ENCODE results near the gene MANEAL. TPM values are rescaled to one million over a fixed set of nuclear protein-coding genes. Genes with fewer than 3 reads are reported as not detected.

MANEAL gene
- total and polyA plus RNA-seq, 2 of the 4 experiments (the other 2 are of a cell fraction), result 0.54 to 0.55 TPM

DNA sequence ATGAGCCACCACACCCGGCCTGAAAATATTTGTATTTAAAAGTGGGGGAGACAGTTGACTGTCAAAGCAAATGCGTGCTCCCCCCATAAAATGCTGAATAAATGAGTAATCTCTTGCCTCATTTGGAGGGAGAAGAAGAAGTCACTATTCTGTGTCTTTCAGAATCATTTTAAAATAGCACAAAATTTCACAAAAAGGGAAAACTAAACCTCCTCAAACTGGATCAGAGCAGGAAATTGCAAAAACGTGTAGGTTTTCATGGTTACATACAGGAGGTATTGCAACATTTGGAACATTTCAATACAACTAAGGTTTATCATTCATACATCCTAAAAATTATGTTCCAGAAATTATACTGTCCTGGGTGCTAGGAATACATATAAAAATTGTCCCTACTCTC lies 52.1 kb downstream of the MANEAL start:
- Histone ChIP-seq H3K4me3 (ENCODE audit: insufficient read depth, low read depth, low read length) (no peak overlapping the region), H2AFZ (replicated peaks; ENCODE audit: low read length, poor library complexity) (no peak overlapping the region), H3K9me3 (ENCODE audit: control insufficient read depth, insufficient read depth, low read length) (no peaks in the 10 kb centered on the region), H3K9ac (ENCODE audit: low read depth, low read length) (no peak overlapping the region), H3K4ac (ENCODE audit: low read depth, low read length) (no peak overlapping the region), H4K5ac (ENCODE audit: low read depth, low read length) (no peak overlapping the region), H3K36me3 (ENCODE audit: control insufficient read depth, insufficient read depth, low read length) (peaks cover 13% of the 10 kb centered on the region), H3K4me2 (ENCODE audit: low read depth, low read length) (no peak overlapping the region), H2BK20ac (ENCODE audit: low read depth, low read length) (no peak overlapping the region), H3K56ac (ENCODE audit: extremely low read depth, insufficient read depth, low read length) (no peak overlapping the region), H4K91ac (ENCODE audit: insufficient read depth, low read depth, low read length) (no peak overlapping the region), H3K79me1 (ENCODE audit: low read depth in 1 of 2, low read length in 2 of 2) (peaks cover 41 to 77% of the 10 kb centered on the region in 2 experiments), H2AK5ac (ENCODE audit: low read depth, low read length) (no peak overlapping the region), H3K14ac (replicated peaks; ENCODE audit: low read depth, low read length) (no peak overlapping the region), H3K27me3 (ENCODE audit: control insufficient read depth, insufficient read depth, low read length) (no peaks in the 10 kb centered on the region), H2BK5ac (ENCODE audit: low read depth, low read length, poor library complexity, severe bottlenecking) (no peak overlapping the region), H4K20me1 (ENCODE audit: insufficient read depth, low read length) (peaks cover 13% of the 10 kb centered on the region; the same call in 1 of the 2 replicates), H2BK120ac (ENCODE audit: low read depth, low read length) (no peak overlapping the region), H3K4me1 (ENCODE audit: control insufficient read depth, insufficient read depth, low read length) (peaks cover 1% of the 10 kb centered on the region; the same call in 1 of the 2 replicates), H3K23ac (ENCODE audit: low read depth, low read length) (no peak overlapping the region), H3K18ac (ENCODE audit: low read depth, low read length) (no peak overlapping the region), H4K8ac (ENCODE audit: low read depth in 2 of 2, low read length in 2 of 2) (no peak overlapping the region), H2AK9ac (replicated peaks; ENCODE audit: low read depth, low read length, poor library complexity) (no peak overlapping the region), H3K9me1 (ENCODE audit: insufficient read depth, low read length) (peaks cover 12% of the 10 kb centered on the region), H3K27ac (ENCODE audit: insufficient read depth, low read length) (no peak overlapping the region), H2BK15ac (ENCODE audit: low read depth, low read length) (no peak overlapping the region)
- ChIA-PET POLR2A (ENCODE audit: unreplicated experiment) (no interaction called here), CTCF (no interaction called here)
- DNase-seq (no peak), ATAC-seq (ENCODE audit: low read depth) (no peak)
- dilution Hi-C loops (cut with HindIII; ENCODE audit: low sequenced_read_pairs, unreplicated experiment) (no loop called here), intact Hi-C loops (cut with micrococcal nuclease) (no loop called here), in situ Hi-C loops (cut with MboI; ENCODE audit: low sequenced_read_pairs) (no loop called here)
- BruUV-seq (replicated peaks), result no TSS peak
- WGBS, 2 experiments (ENCODE audit: extremely low coverage in 2 of 2, insufficient read length in 1 of 2), result no CpG with 5 or more reads among the region's 3 CpGs
- no peak for TF ChIP-seq NFE2L2 (IDR thresholded peaks at IDR 0.05; ENCODE audit: low read depth, low read length)
- no peak for TF ChIP-seq SMC3 (IDR thresholded peaks at IDR 0.05; ENCODE audit: low read depth, low read length)
- TF ChIP-seq CEBPB (IDR thresholded peaks at IDR 0.05; ENCODE audit: low read depth, low read length), result no peak
- TF ChIP-seq BHLHE40 (IDR thresholded peaks at IDR 0.05; ENCODE audit: low read depth, low read length), result no peak
- TF ChIP-seq RCOR1 (IDR thresholded peaks at IDR 0.05; ENCODE audit: insufficient replicate concordance, low read length), result no peak
- TF ChIP-seq, protein P1, sequence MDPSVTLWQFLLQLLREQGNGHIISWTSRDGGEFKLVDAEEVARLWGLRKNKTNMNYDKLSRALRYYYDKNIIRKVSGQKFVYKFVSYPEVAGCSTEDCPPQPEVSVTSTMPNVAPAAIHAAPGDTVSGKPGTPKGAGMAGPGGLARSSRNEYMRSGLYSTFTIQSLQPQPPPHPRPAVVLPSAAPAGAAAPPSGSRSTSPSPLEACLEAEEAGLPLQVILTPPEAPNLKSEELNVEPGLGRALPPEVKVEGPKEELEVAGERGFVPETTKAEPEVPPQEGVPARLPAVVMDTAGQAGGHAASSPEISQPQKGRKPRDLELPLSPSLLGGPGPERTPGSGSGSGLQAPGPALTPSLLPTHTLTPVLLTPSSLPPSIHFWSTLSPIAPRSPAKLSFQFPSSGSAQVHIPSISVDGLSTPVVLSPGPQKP (IDR thresholded peaks at IDR 0.05; ENCODE audit: borderline replicate concordance, low read depth, low read length), result no peak
- TF ChIP-seq MXI1 (IDR thresholded peaks at IDR 0.05; ENCODE audit: borderline replicate concordance, low read depth, low read length), result no peak
- TF ChIP-seq, protein P2, sequence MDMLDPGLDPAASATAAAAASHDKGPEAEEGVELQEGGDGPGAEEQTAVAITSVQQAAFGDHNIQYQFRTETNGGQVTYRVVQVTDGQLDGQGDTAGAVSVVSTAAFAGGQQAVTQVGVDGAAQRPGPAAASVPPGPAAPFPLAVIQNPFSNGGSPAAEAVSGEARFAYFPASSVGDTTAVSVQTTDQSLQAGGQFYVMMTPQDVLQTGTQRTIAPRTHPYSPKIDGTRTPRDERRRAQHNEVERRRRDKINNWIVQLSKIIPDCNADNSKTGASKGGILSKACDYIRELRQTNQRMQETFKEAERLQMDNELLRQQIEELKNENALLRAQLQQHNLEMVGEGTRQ (IDR thresholded peaks at IDR 0.05; ENCODE audit: low read depth, low read length), result no peak
- no peak for TF ChIP-seq FOS (IDR thresholded peaks at IDR 0.05; ENCODE audit: low read depth, low read length)
- no peak for TF ChIP-seq RAD21 (IDR thresholded peaks at IDR 0.05; ENCODE audit: low read length)
- TF ChIP-seq, protein P3, sequence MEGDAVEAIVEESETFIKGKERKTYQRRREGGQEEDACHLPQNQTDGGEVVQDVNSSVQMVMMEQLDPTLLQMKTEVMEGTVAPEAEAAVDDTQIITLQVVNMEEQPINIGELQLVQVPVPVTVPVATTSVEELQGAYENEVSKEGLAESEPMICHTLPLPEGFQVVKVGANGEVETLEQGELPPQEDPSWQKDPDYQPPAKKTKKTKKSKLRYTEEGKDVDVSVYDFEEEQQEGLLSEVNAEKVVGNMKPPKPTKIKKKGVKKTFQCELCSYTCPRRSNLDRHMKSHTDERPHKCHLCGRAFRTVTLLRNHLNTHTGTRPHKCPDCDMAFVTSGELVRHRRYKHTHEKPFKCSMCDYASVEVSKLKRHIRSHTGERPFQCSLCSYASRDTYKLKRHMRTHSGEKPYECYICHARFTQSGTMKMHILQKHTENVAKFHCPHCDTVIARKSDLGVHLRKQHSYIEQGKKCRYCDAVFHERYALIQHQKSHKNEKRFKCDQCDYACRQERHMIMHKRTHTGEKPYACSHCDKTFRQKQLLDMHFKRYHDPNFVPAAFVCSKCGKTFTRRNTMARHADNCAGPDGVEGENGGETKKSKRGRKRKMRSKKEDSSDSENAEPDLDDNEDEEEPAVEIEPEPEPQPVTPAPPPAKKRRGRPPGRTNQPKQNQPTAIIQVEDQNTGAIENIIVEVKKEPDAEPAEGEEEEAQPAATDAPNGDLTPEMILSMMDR (conservative IDR thresholded peaks at IDR 0.05; ENCODE audit: low read depth, low read length), result no peak
- TF ChIP-seq POLR2A (IDR thresholded peaks at IDR 0.05; ENCODE audit: low read depth, low read length), result no peak
- no peak for TF ChIP-seq MAZ (IDR thresholded peaks at IDR 0.05; ENCODE audit: borderline replicate concordance, low read depth, low read length)
- no peak for TF ChIP-seq MAFK (IDR thresholded peaks at IDR 0.05; ENCODE audit: low read depth, low read length)
- no peak for TF ChIP-seq RFX5 (IDR thresholded peaks at IDR 0.05; ENCODE audit: low read depth, low read length)
